ENCODE results near the gene RIC8B. TPM values are rescaled to one million over a fixed set of nuclear protein-coding genes. Genes with fewer than 3 reads are reported as not detected.

RIC8B gene
- total and polyA plus RNA-seq, 2 of the 13 experiments (the other 11 are each of a cell fraction or from before 2014, with no cell fraction given): 5.1 to 7.5 TPM

DNA sequence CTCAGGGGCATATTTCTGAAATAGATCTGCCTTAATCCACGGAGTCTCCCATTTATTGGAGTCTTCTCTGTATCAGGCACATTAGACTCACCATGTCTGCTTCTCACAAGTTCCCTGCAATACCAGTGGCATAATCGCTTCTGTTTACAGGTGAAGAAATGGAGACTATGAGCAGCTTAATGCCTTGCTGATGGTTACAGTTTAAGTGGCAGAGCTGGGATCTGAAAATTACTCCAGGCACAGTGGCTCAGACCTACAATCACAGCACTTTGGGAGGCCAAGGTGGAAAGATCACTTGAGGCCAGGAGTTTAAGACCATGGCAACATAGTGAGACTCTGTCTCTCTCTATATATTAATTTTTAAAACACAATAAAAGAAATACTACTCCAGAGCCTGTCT is 7.3 kb upstream of the RIC8B start:
- ATAC-seq (no peak), DNase-seq (ENCODE audit: low spot score) (no peak), FAIRE-seq (no peak)
- peaks cover 0 to 2% of the 10 kb centered on the region in 2 experiments; a peak in 1 of 5 replicates for H3K27me3 ChIP-seq (ENCODE audit: control insufficient read depth in 1 of 2, insufficient read depth in 2 of 2, low read length in 2 of 2)
- POLR2A ChIA-PET: interaction anchor here (0.8 kb wide), 1 partner anchor 11 kb away, joined by 3 read pairs; no protein-coding TSS in a partner anchor
- no peaks in the 10 kb centered on the region for H3K79me2 ChIP-seq (ENCODE audit: insufficient read depth, low read length)
- no peak overlapping the region for H3K4me3 ChIP-seq (replicated peaks in 1 of 3; ENCODE audit: insufficient read depth in 1 of 3, low read depth in 2 of 3, low read length in 3 of 3)
- intact Hi-C loops (cut with micrococcal nuclease; ENCODE audit: unreplicated experiment) (no loop called here), in situ Hi-C loops (cut with HindIII; ENCODE audit: extremely low pct_ligation_motif_present, low pct_unique_long_range_greater_than_20kb) (no loop called here)
- H4K20me1 ChIP-seq (ENCODE audit: insufficient read depth, low read length): no peaks in the 10 kb centered on the region
- no peak overlapping the region for H2AFZ ChIP-seq (ENCODE audit: low read length)
- WGBS (ENCODE audit: low lambda C conversion rate): 27% methylated on average over 2 of the region's 2 CpGs
- no peak for TF ChIP-seq ZNF510 (CRISPR knock-in tag; IDR thresholded peaks at IDR 0.05; ENCODE audit: low read depth)
- TF ChIP-seq ZNF773 (CRISPR knock-in tag; IDR thresholded peaks at IDR 0.05; ENCODE audit: borderline replicate concordance): no peak
- no peak for TF ChIP-seq PAF1 (CRISPR knock-in tag; IDR thresholded peaks at IDR 0.05)
- TF ChIP-seq STAT5B (CRISPR knock-in tag; IDR thresholded peaks at IDR 0.05): no peak
- no peak for TF ChIP-seq ZNF260 (CRISPR knock-in tag; IDR thresholded peaks at IDR 0.05; ENCODE audit: borderline replicate concordance, low read depth)
- no peak for TF ChIP-seq ZNF614 (CRISPR knock-in tag; IDR thresholded peaks at IDR 0.05; ENCODE audit: borderline replicate concordance)
- TF ChIP-seq, protein P1, sequence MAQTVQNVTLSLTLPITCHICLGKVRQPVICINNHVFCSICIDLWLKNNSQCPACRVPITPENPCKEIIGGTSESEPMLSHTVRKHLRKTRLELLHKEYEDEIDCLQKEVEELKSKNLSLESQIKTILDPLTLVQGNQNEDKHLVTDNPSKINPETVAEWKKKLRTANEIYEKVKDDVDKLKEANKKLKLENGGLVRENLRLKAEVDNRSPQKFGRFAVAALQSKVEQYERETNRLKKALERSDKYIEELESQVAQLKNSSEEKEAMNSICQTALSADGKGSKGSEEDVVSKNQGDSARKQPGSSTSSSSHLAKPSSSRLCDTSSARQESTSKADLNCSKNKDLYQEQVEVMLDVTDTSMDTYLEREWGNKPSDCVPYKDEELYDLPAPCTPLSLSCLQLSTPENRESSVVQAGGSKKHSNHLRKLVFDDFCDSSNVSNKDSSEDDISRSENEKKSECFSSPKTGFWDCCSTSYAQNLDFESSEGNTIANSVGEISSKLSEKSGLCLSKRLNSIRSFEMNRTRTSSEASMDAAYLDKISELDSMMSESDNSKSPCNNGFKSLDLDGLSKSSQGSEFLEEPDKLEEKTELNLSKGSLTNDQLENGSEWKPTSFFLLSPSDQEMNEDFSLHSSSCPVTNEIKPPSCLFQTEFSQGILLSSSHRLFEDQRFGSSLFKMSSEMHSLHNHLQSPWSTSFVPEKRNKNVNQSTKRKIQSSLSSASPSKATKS (CRISPR knock-in tag; IDR thresholded peaks at IDR 0.05): no peak
- TF ChIP-seq HMG20B (CRISPR knock-in tag; conservative IDR thresholded peaks at IDR 0.05): no peak
- no peak for TF ChIP-seq ZNF563 (CRISPR knock-in tag; IDR thresholded peaks at IDR 0.05)
- TF ChIP-seq CHCHD3 (CRISPR knock-in tag; IDR thresholded peaks at IDR 0.05): no peak
- TF ChIP-seq SP4 (CRISPR knock-in tag; IDR thresholded peaks at IDR 0.05): no peak
- TF ChIP-seq, protein P2, sequence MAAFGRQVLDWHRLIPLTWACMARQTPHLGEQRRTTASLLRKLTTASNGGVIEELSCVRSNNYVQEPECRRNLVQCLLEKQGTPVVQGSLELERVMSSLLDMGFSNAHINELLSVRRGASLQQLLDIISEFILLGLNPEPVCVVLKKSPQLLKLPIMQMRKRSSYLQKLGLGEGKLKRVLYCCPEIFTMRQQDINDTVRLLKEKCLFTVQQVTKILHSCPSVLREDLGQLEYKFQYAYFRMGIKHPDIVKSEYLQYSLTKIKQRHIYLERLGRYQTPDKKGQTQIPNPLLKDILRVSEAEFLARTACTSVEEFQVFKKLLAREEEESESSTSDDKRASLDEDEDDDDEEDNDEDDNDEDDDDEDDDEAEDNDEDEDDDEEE (CRISPR knock-in tag; IDR thresholded peaks at IDR 0.05): no peak
- TF ChIP-seq ONECUT2 (CRISPR knock-in tag; IDR thresholded peaks at IDR 0.05): no peak
- no peak for TF ChIP-seq MTF2 (CRISPR knock-in tag; IDR thresholded peaks at IDR 0.05; ENCODE audit: borderline replicate concordance)
- no peak for TF ChIP-seq REL (CRISPR knock-in tag; conservative IDR thresholded peaks at IDR 0.05)
- no peak for TF ChIP-seq ZBTB20 (CRISPR knock-in tag; IDR thresholded peaks at IDR 0.05; ENCODE audit: borderline replicate concordance, low read depth)
- H3K36me3 ChIP-seq (replicated peaks in 1 of 2; ENCODE audit: control insufficient read depth in 1 of 2, insufficient read depth in 2 of 2, low read length in 2 of 2): no peaks in the 10 kb centered on the region
- no peak overlapping the region for H3K9ac ChIP-seq (ENCODE audit: insufficient read depth, low read depth, low read length)
- H3K27ac ChIP-seq (ENCODE audit: extremely low read length, insufficient read depth, low read length): no peak overlapping the region
- CTCF ChIA-PET (ENCODE audit: low intra/inter-chr PET ratio, low total read pairs): no interaction called here
- peaks cover 62% of the 10 kb centered on the region for H3K4me1 ChIP-seq (ENCODE audit: insufficient read depth, low read length)
- no peaks in the 10 kb centered on the region for H3K9me3 ChIP-seq (ENCODE audit: low read length)
- BruUV-seq (replicated peaks): no TSS peak
- peak overlapping the region; percentile 70; the same call in 1 of the 2 replicates for H3K4me2 ChIP-seq (ENCODE audit: low read depth, low read length)

All from HepG2 (cell line).